K562 (cell line): ENCODE data around the gene TSC22D2. TPM values are rescaled to one million over a fixed set of nuclear protein-coding genes. Genes with fewer than 3 reads are reported as not detected.

Experiments
- CREB3 ChIP-seq: fragments of 450-650 bp; conservative IDR thresholded peaks from 2 replicates; pipeline ENCODE4 v1.6.1; 2016; ENCODE audit warnings: missing genetic modification characterization, low read depth, mild to moderate bottlenecking, missing compliant biosample characterization, moderate library complexity
- DEAF1 ChIP-seq: fragments of 450-650 bp; formaldehyde crosslinking; IDR thresholded peaks from 2 replicates; pipeline ENCODE4 v1.4.0; 2020; ENCODE audit warnings: mild to moderate bottlenecking, moderate library complexity
- LCOR ChIP-seq: sonication (generic); formaldehyde crosslinking; IDR thresholded peaks from 2 replicates; pipeline ENCODE4 v1.8.0; 2022; ENCODE audit warnings: mild to moderate bottlenecking, missing genetic modification reagents
- POLR2G ChIP-seq: fragments of 200-400 bp; formaldehyde crosslinking; IDR thresholded peaks from 2 replicates; pipeline ENCODE4 v1.6.1; 2017; ENCODE audit warnings: low read depth, mild to moderate bottlenecking, antibody characterized with exemption, low read length, moderate library complexity
- SIN3B ChIP-seq: fragments of 450-650 bp; IDR thresholded peaks from 2 replicates; pipeline ENCODE4 v1.6.1; 2017; ENCODE audit warnings: low read depth, mild to moderate bottlenecking, moderate library complexity
- ZBTB11 ChIP-seq, 3 experiments: fragments of 200-800 bp in 1 of 3; fragments of 250-450 bp in 1 of 3; fragments of 450-650 bp in 1 of 3; sonication (Bioruptor Pico) in 1 of 3; sonication (Bioruptor generic) in 1 of 3; formaldehyde crosslinking in 1 of 3; IDR thresholded peaks; 2 replicates each; pipeline versions ENCODE4 v1.6.1 to v1.8.0; 2016 to 2022; ENCODE audit warnings: mild to moderate bottlenecking in 2 of 3, missing genetic modification characterization in 2 of 3, missing compliant biosample characterization in 1 of 3, moderate library complexity in 1 of 3
- ZNF140 ChIP-seq: fragments of 250-450 bp; sonication (Bioruptor Pico); IDR thresholded peaks from 2 replicates; pipeline ENCODE4 v1.8.0; 2021; ENCODE audit warnings: moderate library complexity, mild to moderate bottlenecking, inconsistent platforms
- ZNF143 ChIP-seq: sonication (generic); formaldehyde crosslinking; IDR thresholded peaks from 2 replicates; pipeline ENCODE4 v1.9.0; 2022; ENCODE audit warnings: mild to moderate bottlenecking, missing genetic modification reagents
- ZNF165 ChIP-seq: fragments of 250-450 bp; sonication (Bioruptor Pico); IDR thresholded peaks from 2 replicates; pipeline ENCODE4 v1.4.0; 2020; ENCODE audit warnings: borderline replicate concordance
- ZNF511 ChIP-seq: sonication (generic); formaldehyde crosslinking; IDR thresholded peaks from 2 replicates; pipeline ENCODE4 v1.8.0; 2022; ENCODE audit warnings: mild to moderate bottlenecking, missing genetic modification reagents
- polyA plus RNA-seq, 8 experiments: library from polyadenylated mRNA; depleted of rRNA in 4 of 8; stranded (reverse) in 5 of 8; unstranded in 3 of 8; fragments of >200 nt; fragmentation: Nextera tagmentation in 2 of 8; fragmentation: Illumina TruSeq in 1 of 8; extraction: Ambion mirVana in 2 of 8; extraction: Trizol in 1 of 8; gene quantifications; 2 replicates each; pipeline versions ENCODE4 v1.2.1 to v1.2.3, GENCODE V29; 2011 to 2014; ENCODE audit warnings: inconsistent platforms in 1 of 8, missing spikeins in 1 of 8
- total RNA-seq, 7 experiments: library from RNA; depleted of rRNA in 6 of 7; stranded (reverse); fragments of >200 nt in 6 of 7; fragmentation: Illumina TruSeq in 2 of 7; extraction: Trizol in 2 of 7; gene quantifications; 2 replicates each; pipeline versions ENCODE4 v1.2.1 to v1.2.3, GENCODE V29; 2011 to 2021; ENCODE audit warnings: low replicate concordance in 1 of 7

TSC22D2 gene
- total and polyA plus RNA-seq, 9 of the 15 experiments (the other 6 are each of a cell fraction or from before 2014, with no cell fraction given): 5.5 to 44.0 (median 19.3) TPM

GRCh38 chr3:150408221-150409124, at the start of gene TSC22D2 (continued):
- TF ChIP-seq ZBTB11 (CRISPR knock-in tag; IDR thresholded peaks at IDR 0.05) (no peak), POLR2G (peak; percentile 94), DEAF1 (CRISPR knock-in tag) (0 out of 2 replicates have a peak, but pooled peaks have one; percentile 4), CREB3 (tag) (no peak), ZNF165 (no peak), ZNF140 (CRISPR knock-in tag) (no peak), LCOR (CRISPR knock-in tag) (peak; percentile 91), ZNF143 (CRISPR knock-in tag) (peak; percentile 70), SIN3B (peak; percentile 49; the same call in 1 of the 2 replicates), ZNF511 (0 out of 2 replicates have a peak, but pooled peaks have one; percentile 29)
